Brain microvascular endothelial cell (primary cell): Measurements from ENCODE around the gene ZNF234.
"Not testable (repeated sequence)": the region's sequence is repeated elsewhere in the genome, so short reads cannot be mapped to it uniquely, and the experiment has no call there.

Experiments
- DNase-seq: peaks from one replicate; pipeline ENCODE4 v3.0.0-alpha.2; 2020
- H3K27ac ChIP-seq: fragments of 250-450 bp; sonication (Bioruptor Pico); 2 replicates; pipeline ENCODE4 v1.5.1; 2020; ENCODE audit warnings: mild to moderate bottlenecking, moderate library complexity
- H3K27me3 ChIP-seq: fragments of 250-450 bp; sonication (Bioruptor Pico); replicated peaks from 2 replicates; pipeline ENCODE4 v1.5.1; 2020; ENCODE audit warnings: mild to moderate bottlenecking
- H3K36me3 ChIP-seq: fragments of 250-450 bp; sonication (Bioruptor Pico); replicated peaks from 2 replicates; pipeline ENCODE4 v1.5.1; 2020; ENCODE audit warnings: mild to moderate bottlenecking
- H3K4me3 ChIP-seq: 2 replicates; pipeline ENCODE4 v1.5.1; 2011; ENCODE audit warnings: low read depth, mild to moderate bottlenecking, control low read depth, low read length, moderate library complexity
- CTCF ChIP-seq: IDR thresholded peaks from 2 replicates; pipeline ENCODE4 v1.5.1; 2011; ENCODE audit warnings: low read depth, mild to moderate bottlenecking, moderate library complexity, low read length, control low read depth, inconsistent platforms; ENCODE audit errors: missing control alignments
- in situ Hi-C: cut with HindIII; loops from 2 replicates; pipeline ENCODE4 v1.10.0; 2017; ENCODE audit warnings: low sequenced_read_pairs, low pct_ligation_motif_present

The ZNF234 gene

GRCh38 chr19:44111910-44112463 is 29.4 kb upstream of the ZNF234 start:
- H3K4me3 ChIP-seq = peak overlapping the region; percentile 91
- TF ChIP-seq CTCF = no peak
- peak; percentile 94 for DNase-seq
- in situ Hi-C loops = no loop called here
- H3K27ac ChIP-seq = peak overlapping the region; percentile 67
- peaks cover 11% of the 10 kb centered on the region for H3K36me3 ChIP-seq
- H3K27me3 ChIP-seq = no peaks in the 10 kb centered on the region

GRCh38 chr19:44112802-44113137 is 28.6 kb upstream of the ZNF234 start:
- Histone ChIP-seq H3K4me3 (peak overlapping the region; percentile 91), H3K36me3 (peaks cover 3% of the 10 kb centered on the region), H3K27me3 (no peaks in the 10 kb centered on the region), H3K27ac (peak overlapping the region; percentile 67)
- DNase-seq = no peak
- in situ Hi-C loops = no loop called here
- no peak for TF ChIP-seq CTCF

GRCh38 chr19:44113138-44113783 is 28.1 kb upstream of the ZNF234 start, which contains the start of gene ZNF225:
Gene ZNF225 (plus strand): TSS chr19:44113399. CDS start chr19:44115828, 2,429 bp downstream.
- Histone ChIP-seq H3K36me3 (peaks cover 3% of the 10 kb centered on the region), H3K27me3 (no peaks in the 10 kb centered on the region), H3K27ac (peak within 1 kb of the TSS; percentile 72), H3K4me3 (peak within 1 kb of the TSS; percentile 91)
- DNase-seq = peak; percentile 99
- peak; percentile 19 for TF ChIP-seq CTCF
- in situ Hi-C loops = no loop called here

- Histone ChIP-seq H3K36me3 (peaks cover 6% of the 10 kb centered on the region), H3K4me3 (peak overlapping the region; percentile 91), H3K27me3 (no peaks in the 10 kb centered on the region), H3K27ac (peak overlapping the region; percentile 72)
- no peak for TF ChIP-seq CTCF
- in situ Hi-C loops = no loop called here
- no peak for DNase-seq
Observed at GRCh38 chr19:44113784-44114390, 27.5 kb upstream of the ZNF234 start.

- peaks cover 32% of the 10 kb centered on the region for H3K36me3 ChIP-seq
- H3K27ac ChIP-seq, in situ Hi-C loops, H3K4me3 ChIP-seq, DNase-seq, H3K27me3 ChIP-seq: not testable (repeated sequence)
Observed at GRCh38 chr19:44121162-44121561, 20.2 kb upstream of the ZNF234 start.

- peaks cover 34% of the 10 kb centered on the region for H3K36me3 ChIP-seq
- no peak overlapping the region for H3K27ac ChIP-seq
- TF ChIP-seq CTCF = no peak
- no peaks in the 10 kb centered on the region for H3K27me3 ChIP-seq
- in situ Hi-C loops = no loop called here
- no peak overlapping the region for H3K4me3 ChIP-seq
- DNase-seq = no peak
Observed at GRCh38 chr19:44131955-44132354, 9.4 kb upstream of the ZNF234 start.
